ENCODE data around the gene GNAI2.

The GNAI2 gene

DNA sequence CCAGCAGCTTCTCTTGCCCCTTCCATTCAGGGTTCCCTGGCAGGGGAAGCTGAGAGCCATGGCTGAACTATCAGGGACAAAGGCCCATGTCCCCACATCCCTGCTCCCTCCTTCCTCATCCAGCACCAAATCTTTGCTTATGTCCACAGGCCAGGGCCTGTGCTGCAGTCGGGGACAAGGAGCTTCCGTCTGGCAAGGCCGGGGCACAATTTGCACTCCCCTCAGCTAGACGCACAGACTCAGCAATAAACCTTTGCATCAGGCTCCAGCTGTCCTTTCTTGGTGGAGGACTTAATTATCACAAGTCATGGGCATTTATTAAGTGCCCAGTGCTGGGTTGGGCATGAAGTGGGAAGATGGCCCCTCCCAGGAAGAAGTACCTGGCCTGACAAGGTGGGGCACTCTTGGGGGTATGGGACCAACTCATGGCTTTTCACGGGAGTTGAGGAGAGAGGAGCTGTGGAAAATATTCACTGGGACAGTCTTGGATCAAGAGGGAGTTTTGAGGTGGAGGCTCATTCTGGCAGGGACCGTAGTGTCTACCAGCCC is 39.7 kb upstream of the GNAI2 start:
- DNase-seq (ENCODE audit: low read depth): no peak
- no peak for TF ChIP-seq CTCF (conservative IDR thresholded peaks at IDR 0.05; ENCODE audit: low read depth, low read length)
- H3K4me3 ChIP-seq (ENCODE audit: low read length): no peak overlapping the region

GRCh38 chr3:50201573-50202315 is 34.3 kb upstream of the GNAI2 start:
- no peak overlapping the region for H3K4me3 ChIP-seq (ENCODE audit: low read length)
- peak; percentile 22 for TF ChIP-seq CTCF (conservative IDR thresholded peaks at IDR 0.05; ENCODE audit: low read depth, low read length)
- peak; percentile 51 for DNase-seq (ENCODE audit: low read depth)

DNA sequence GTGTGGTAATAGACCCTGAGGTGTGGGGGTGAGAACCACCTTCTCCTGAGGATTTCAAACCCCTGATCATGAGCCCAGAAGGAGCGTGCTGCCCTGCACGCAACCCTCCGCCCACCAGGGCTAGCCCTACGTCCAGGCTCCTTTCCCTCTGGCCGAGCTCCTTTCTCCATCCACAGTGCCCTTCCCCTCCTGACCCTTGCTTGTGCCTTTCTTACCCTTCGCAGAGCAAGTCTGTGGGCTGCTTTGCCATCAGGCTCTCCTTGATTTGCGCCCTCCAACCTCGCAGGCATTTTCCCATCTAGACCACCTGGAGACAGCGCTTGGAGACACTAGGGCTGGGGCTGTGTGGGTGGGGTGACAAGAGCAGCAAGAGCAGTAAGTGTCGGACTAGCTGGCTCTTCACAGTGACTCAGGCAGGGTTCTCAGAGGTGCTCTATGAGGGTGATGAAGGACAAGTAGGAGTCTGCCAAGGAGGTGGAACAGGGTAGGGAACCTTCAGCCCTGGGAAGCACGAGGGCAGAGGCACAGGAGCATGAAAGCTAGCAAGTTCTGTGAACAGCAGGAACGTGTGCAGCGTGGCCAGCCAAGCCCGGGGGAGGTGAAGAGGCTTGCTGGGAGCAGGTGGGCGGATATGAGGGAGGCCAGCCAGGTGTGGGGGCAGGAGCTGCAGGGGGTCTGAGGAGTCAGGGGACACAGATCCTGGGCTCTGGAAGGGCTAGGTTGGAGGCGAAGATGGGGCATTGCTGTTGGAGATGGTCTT is 33.5 kb upstream of the GNAI2 start:
- TF ChIP-seq CTCF (conservative IDR thresholded peaks at IDR 0.05; ENCODE audit: low read depth, low read length): no peak
- DNase-seq (ENCODE audit: low read depth): no peak
- no peak overlapping the region for H3K4me3 ChIP-seq (ENCODE audit: low read length)

DNA sequence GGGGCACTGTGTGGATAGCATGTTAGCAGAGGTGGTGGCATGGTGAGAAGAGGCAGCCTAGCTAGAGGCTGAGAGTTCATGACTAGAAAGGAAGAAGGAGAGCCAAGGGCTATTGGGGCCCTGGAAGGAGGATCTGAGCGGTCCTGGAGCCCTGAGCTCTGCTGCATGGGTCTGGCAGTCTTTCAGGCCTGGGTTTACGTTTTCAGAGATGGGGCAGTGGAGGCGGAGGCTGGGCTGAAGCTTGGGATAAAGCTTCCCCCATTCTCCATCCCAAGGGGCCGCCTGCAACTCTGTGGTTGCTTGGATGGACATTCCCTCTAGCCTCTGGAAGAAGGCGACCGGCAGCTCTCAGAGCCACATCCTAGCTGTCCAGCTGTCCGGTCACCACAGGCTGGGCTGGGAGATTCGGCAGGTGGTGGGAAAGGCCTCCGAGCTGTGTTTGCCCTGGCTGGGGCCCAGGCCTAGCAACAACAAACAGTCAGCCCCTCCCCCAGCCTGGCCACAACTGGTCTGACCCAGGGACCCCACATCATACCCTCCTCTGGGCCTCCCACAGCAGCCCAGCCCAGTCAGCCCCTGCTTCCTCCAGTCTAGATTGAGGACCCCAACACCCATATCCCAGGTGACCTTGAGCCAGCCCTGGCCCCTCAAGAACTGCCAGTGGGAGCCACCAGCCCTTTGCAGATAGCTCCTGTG is 32.7 kb upstream of the GNAI2 start:
- TF ChIP-seq CTCF (conservative IDR thresholded peaks at IDR 0.05; ENCODE audit: low read depth, low read length): no peak
- H3K4me3 ChIP-seq (ENCODE audit: low read length): no peak overlapping the region
- no peak for DNase-seq (ENCODE audit: low read depth)

- TF ChIP-seq CTCF (conservative IDR thresholded peaks at IDR 0.05; ENCODE audit: low read depth, low read length): no peak
- H3K4me3 ChIP-seq (ENCODE audit: low read length): no peak overlapping the region
- DNase-seq (ENCODE audit: low read depth): no peak
Observed at GRCh38 chr3:50203809-50204803, 31.9 kb upstream of the GNAI2 start.

DNA sequence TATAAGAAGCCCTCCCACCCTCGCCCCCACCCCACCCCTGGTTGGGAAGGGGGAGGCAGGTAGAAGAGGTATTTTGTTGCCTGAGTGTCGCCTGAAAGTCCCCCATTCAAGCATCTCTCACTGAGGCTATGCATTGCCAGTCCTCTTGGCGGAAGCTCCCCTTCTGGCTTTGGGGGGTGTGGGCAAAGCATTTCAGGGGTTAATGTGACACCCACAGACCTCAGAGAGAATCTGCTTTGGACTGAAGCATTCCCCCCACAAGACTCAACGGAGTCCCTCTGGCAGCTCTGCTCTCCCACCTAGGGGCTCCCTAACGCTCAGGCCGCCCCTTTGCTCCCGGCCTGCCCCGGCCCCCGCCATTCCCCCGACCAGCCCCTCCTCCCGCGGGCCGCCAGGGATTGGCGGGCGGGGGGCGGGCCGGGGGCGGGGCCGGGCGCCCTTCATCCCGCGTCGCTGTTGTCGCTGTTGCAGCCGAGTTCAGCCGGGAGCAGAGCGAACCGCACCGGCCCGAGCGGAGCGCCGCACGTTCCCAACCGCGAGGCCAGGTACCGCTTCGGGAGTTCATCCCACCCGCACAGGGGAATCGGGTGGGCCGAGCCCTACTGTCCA is 31.1 kb upstream of the GNAI2 start, which contains the start of gene SLC38A3:
Gene SLC38A3, plus strand, starts transcription at position 468 of the 609 bp plus-strand sequence. CDS start 8,929 bp downstream, outside the sequence.
- TF ChIP-seq CTCF (conservative IDR thresholded peaks at IDR 0.05; ENCODE audit: low read depth, low read length): no peak
- DNase-seq (ENCODE audit: low read depth): no peak
- H3K4me3 ChIP-seq (ENCODE audit: low read length): peak within 1 kb of the TSS; percentile 53
